ENCODE results near the gene RNF175.

RNF175 gene

DNA sequence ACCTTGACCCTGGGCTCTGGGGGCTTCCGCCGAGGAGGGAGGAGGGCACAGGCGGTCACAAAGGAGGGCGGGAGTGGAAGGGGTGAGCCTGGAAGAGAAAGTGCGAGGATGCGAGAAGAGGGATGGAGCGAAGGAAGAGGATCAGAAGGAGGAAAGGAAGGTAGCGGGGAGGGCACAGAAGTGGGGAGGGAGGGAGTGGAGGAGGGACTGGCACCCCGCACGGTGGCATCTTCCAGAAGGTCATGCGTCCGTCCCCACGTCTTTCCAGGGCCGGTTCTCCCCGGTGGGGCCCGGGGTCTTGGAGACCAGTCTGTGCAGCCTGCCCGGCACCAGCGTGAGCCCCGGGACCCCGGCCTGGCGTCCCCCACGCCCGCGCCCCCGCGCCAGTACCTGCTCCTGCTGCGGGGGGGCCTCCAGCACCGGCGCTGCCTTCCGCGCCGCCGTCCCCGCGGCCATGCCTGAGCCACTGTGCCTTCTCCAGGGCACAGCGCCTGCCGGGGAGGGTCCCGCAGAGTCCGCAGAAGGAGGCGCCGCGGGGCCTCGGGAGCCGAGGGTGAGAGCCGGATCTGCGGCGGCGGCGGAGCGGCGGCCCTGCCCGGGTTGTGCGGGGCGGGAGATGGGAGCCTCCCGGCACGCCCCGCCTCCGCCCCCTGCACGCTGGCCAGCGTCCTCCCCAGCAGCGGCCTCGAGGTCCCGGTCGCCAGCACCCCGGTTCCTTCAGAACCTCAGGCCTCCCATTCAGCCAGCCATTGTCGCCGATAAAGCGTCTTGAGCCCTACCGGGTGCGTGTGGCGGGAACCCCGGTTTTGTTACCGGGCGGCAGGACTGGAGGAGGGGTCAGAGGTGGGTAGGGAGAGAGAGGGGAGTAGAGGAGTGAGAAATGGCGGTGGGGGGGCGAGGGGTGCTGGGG lies at the start of gene RNF175:
Gene RNF175, minus strand, starts transcription at position 618 of the 910 bp plus-strand sequence. Its CDS starts 162 bp downstream, at position 456.
- H3K4me1 ChIP-seq, result peaks cover 0 to 13% (median 6%) of the 10 kb centered on the region in 4 donors
- DNase-seq, result no peak
- H3K27ac ChIP-seq, result no peak within 1 kb of the TSS
- H3K4me3 ChIP-seq, result peak within 1 kb of the TSS; percentile 51 to 61
- H3K36me3 ChIP-seq, result no peaks in the 10 kb centered on the region
- no peaks in the 10 kb centered on the region for H3K9me3 ChIP-seq
- intact Hi-C loops (cut with DNase I; ENCODE audit: low total_unique reads), result loop anchor here (5.0 kb wide), 1 partner anchor 307 kb away; no protein-coding TSS in a partner anchor
- TF ChIP-seq, protein P1, sequence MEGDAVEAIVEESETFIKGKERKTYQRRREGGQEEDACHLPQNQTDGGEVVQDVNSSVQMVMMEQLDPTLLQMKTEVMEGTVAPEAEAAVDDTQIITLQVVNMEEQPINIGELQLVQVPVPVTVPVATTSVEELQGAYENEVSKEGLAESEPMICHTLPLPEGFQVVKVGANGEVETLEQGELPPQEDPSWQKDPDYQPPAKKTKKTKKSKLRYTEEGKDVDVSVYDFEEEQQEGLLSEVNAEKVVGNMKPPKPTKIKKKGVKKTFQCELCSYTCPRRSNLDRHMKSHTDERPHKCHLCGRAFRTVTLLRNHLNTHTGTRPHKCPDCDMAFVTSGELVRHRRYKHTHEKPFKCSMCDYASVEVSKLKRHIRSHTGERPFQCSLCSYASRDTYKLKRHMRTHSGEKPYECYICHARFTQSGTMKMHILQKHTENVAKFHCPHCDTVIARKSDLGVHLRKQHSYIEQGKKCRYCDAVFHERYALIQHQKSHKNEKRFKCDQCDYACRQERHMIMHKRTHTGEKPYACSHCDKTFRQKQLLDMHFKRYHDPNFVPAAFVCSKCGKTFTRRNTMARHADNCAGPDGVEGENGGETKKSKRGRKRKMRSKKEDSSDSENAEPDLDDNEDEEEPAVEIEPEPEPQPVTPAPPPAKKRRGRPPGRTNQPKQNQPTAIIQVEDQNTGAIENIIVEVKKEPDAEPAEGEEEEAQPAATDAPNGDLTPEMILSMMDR (IDR thresholded peaks at IDR 0.05), result no peak
- H3K27me3 ChIP-seq, result peaks cover 0 to 13% of the 10 kb centered on the region in 2 donors

DNA sequence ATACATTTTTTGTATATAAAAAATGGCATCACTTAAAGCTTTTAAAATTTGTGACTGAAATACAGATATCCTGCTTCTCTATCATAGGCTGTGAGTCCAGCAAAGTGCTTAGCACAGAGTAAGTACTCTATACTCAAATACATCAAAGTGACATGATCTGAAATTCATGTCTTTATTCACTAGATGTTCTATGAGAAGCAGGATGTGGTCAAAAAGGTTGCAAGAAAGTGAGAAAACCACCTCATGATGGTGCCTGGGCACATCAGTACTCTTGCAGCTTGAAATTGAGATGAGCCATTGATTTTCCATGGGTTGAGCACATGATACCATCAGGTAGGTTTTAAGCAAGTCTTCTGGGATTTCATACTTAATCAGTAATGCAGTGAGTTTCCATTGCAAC lies 49.5 kb upstream of the RNF175 start:
- intact Hi-C loops (cut with DNase I; ENCODE audit: low total_unique reads), result no loop called here
- H3K4me3 ChIP-seq, result no peak overlapping the region
- H3K27me3 ChIP-seq, result no peaks in the 10 kb centered on the region

DNA sequence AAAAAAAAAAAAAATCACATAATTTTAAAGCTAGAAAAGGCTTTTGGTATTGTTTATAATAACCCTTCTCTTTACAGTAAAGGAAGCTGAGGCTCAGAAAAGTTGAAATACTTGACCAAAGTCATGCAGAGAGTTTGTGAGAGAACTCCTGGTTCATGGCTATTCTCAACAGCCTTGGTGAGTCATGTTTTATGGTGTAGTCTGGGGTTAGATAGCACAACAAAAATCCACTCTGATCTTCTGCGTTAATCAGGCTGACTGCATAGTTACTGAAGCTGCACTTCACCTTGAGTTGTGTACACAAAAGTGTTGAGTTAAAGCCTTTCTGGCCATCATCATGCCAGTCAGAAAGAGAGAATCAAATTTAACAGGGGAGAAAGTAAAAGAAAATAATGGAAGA lies 48.4 kb upstream of the RNF175 start:
- Histone ChIP-seq H3K4me3 (no peak overlapping the region), H3K9me3 (no peaks in the 10 kb centered on the region), H3K4me1 (no peaks in the 10 kb centered on the region), H3K27me3 (no peaks in the 10 kb centered on the region), H3K36me3 (no peaks in the 10 kb centered on the region), H3K27ac (no peak overlapping the region)
- intact Hi-C loops (cut with DNase I; ENCODE audit: low total_unique reads), result no loop called here
- DNase-seq, result no peak
- TF ChIP-seq, protein P1 (IDR thresholded peaks at IDR 0.05), result no peak

More for the DNA sequence above, 49.5 kb upstream of the RNF175 start:
- TF ChIP-seq, protein P1 (IDR thresholded peaks at IDR 0.05), result no peak
- no peak for DNase-seq
- no peaks in the 10 kb centered on the region for H3K36me3 ChIP-seq
- no peak overlapping the region for H3K27ac ChIP-seq
- no peaks in the 10 kb centered on the region for H3K4me1 ChIP-seq
- no peaks in the 10 kb centered on the region for H3K9me3 ChIP-seq

DNA sequence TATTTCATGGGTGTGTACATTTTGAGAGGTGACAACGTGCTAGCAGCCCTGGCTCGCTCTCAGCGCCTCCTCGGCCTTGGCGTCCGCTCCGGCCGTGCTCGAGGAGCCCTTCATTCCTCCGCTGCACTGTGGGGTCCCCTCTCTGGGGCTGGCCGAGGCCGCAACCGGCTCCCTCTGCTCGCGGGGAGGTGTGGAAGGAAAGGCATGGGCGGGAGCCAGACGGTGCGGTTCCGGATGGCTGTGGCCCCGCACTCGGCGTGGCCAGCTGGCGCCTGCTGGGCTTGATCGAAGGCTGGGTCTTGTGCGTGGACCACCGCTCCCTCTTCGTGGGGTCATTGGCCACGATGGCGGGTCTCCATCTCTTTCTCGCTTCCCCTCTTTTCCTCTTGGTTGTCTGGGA lies 46.2 kb upstream of the RNF175 start:
- Histone ChIP-seq H3K4me1 (no peaks in the 10 kb centered on the region), H3K36me3 (no peaks in the 10 kb centered on the region), H3K27me3 (no peaks in the 10 kb centered on the region), H3K27ac (no peak overlapping the region), H3K9me3 (no peaks in the 10 kb centered on the region), H3K4me3 (no peak overlapping the region)
- intact Hi-C loops (cut with DNase I; ENCODE audit: low total_unique reads), result no loop called here
- TF ChIP-seq, protein P1 (IDR thresholded peaks at IDR 0.05), result no peak
- no peak for DNase-seq

DNA sequence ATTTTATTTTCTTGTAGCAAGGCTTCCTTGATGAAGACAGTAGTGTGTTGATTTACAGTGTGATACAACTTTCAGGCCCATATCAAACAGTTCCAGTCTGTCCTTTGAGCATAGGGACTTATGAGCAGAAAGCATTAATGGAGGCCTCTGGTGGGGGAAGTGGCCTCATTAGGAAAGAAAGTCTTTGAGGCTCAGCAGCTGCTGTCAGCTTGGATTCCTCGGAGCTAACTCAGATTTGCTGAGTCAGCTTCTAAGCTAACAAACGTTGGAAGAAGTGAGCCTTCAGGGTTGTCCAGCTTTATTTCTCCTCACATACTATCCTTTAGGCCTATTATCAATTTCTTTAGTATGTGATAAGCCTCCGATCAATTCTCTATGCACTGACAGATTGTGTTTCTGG lies 44.9 kb upstream of the RNF175 start:
- H3K27ac ChIP-seq, result no peak overlapping the region
- DNase-seq, result no peak
- H3K4me3 ChIP-seq, result no peak overlapping the region
- no peaks in the 10 kb centered on the region for H3K36me3 ChIP-seq
- no peaks in the 10 kb centered on the region for H3K9me3 ChIP-seq
- H3K4me1 ChIP-seq, result no peaks in the 10 kb centered on the region
- TF ChIP-seq, protein P1 (IDR thresholded peaks at IDR 0.05), result no peak
- intact Hi-C loops (cut with DNase I; ENCODE audit: low total_unique reads), result no loop called here
- H3K27me3 ChIP-seq, result peaks cover 0 to 1% of the 10 kb centered on the region in 2 donors
